Activated CD4-positive, CD25-positive, alpha-beta regulatory T cell treated with anti-CD3 and anti-CD28 coated beads, Interleukin-2, amount 50 U/mL, for 72 hours (primary cell): Measurements from ENCODE around the gene AKAP13.
"Not testable (repeated sequence)": the region's sequence is repeated elsewhere in the genome, so short reads cannot be mapped to it uniquely, and the experiment has no call there.

Experiments
- DNase-seq: peaks from one replicate; pipeline ENCODE4 v3.0.0; 2021

AKAP13 gene

DNA sequence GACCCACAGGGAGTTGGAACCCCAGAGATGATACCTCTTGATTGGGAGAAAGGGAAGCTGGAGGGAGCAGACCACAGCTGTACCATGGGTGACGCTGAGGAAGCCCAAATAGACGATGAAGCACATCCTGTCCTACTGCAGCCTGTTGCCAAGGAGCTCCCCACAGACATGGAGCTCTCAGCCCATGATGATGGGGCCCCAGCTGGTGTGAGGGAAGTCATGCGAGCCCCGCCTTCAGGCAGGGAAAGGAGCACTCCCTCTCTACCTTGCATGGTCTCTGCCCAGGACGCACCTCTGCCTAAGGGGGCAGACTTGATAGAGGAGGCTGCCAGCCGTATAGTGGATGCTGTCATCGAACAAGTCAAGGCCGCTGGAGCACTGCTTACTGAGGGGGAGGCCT, 201.1 kb downstream of the AKAP13 start:
- peak; percentile 33 for DNase-seq

- DNase-seq = peak; percentile 56
Observed at GRCh38 chr15:85582131-85583079, 202.0 kb downstream of the AKAP13 start.

- DNase-seq = no peak
Observed at GRCh38 chr15:85583442-85583841, 203.0 kb downstream of the AKAP13 start.

GRCh38 chr15:85583923-85584390, 203.6 kb downstream of the AKAP13 start:
- peak; percentile 47 for DNase-seq

GRCh38 chr15:85584872-85585271, 204.5 kb downstream of the AKAP13 start:
- DNase-seq = no peak

DNA sequence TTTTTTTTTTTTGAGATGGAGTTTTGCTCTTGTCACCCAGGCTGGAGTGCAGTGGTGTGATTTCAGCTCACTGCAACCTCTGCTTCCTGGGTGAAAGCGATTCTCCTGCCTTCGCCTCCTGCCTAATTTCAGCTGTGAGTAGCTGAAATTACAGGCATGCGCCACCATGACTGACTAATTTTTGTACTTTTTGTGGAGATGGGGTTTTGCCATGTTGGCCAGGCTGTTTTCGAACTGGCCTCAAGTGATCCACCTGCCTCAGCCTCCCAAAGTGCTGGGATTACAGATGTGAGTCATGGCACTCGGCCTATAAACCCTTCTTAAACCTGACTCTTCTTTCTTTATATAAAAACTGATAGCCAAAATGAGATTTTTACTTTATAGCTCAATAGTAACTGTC, 205.8 kb downstream of the AKAP13 start:
- DNase-seq = not testable (repeated sequence)

- DNase-seq = no peak
Observed at GRCh38 chr15:85587707-85588411, 207.5 kb downstream of the AKAP13 start.

GRCh38 chr15:85588677-85589076, 208.3 kb downstream of the AKAP13 start:
- no peak for DNase-seq

DNA sequence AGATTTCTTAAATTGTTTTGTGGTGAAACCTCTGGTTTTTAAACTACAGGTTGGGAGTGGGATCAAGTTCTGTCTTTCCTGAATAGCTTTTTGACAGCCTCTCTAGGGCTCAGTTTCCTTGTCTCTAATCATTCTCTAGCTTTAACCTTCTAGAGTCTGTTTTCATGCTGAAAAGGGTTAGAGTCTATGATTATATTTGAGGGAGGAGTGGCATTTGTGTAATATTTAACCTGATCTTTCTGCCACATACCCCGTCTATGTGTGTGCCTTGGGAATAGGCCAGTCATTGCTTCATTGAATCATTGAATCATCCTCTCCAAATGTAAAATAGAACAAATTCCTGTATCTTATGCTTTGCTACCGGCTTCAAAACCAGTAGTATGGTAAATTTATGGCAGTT, 209.4 kb downstream of the AKAP13 start:
- DNase-seq = no peak

GRCh38 chr15:85591622-85592021, 211.2 kb downstream of the AKAP13 start:
- no peak for DNase-seq

GRCh38 chr15:85592148-85592547, 211.7 kb downstream of the AKAP13 start:
- no peak for DNase-seq

- no peak for DNase-seq
Observed at GRCh38 chr15:85593809-85594445, 213.5 kb downstream of the AKAP13 start.

GRCh38 chr15:85595804-85596536, 215.6 kb downstream of the AKAP13 start:
- no peak for DNase-seq

DNA sequence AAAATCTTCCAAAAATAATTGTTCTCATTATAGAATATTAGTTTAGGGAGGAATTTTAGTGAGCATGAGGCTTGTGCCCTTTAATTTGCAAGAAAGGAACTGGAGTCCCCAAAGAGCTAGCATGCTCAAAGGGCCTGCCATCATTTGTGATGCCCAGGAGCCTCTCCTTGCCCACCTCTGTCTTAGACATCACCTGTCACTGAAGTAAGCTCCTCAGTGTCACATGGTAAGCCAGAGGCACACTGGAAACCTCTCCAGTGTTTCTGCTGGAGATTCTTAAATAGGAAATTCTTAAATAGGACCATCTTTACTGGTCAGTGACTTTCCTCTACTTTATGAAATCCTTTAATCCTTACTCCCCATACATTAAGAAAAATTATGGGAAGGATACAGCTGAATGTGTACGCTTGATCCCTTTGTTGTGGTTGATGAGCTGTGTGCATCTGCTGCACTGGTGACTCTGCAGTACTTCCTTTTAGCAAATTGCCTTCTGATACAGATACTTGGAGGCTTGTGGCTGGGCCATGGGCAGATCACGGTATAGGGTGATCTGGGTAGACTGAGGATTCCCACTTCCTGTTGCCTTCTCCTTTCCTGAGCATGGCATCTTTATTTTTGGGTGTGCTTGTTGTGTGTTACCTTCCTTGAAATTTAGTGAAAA, 216.9 kb downstream of the AKAP13 start:
- no peak for DNase-seq

- DNase-seq = no peak
Observed at GRCh38 chr15:85598219-85598618, 217.8 kb downstream of the AKAP13 start.

GRCh38 chr15:85598718-85599398, 218.5 kb downstream of the AKAP13 start:
- no peak for DNase-seq

DNA sequence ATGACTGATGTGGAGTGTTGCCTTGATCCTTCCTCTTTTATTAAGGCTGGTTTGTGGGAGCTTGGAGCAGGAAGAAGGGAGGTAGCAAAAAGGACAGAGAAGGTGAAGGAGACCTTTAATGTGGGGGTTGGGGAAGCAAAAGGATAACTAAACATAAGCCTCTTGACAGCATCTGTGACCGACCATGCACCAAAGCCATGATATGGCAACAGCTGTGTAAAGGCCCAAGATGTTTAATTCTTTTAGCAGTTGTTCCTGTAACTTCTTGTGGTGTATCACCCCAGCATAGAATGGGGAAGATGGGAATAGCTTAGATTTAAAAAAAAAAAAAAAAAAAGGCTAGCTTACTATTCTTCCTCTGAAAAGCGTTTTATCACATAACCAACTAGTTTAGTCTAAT, 219.6 kb downstream of the AKAP13 start:
- no peak for DNase-seq

GRCh38 chr15:85603160-85603559, 222.8 kb downstream of the AKAP13 start:
- DNase-seq = no peak

GRCh38 chr15:85603703-85604102, 223.3 kb downstream of the AKAP13 start:
- DNase-seq = no peak

DNA sequence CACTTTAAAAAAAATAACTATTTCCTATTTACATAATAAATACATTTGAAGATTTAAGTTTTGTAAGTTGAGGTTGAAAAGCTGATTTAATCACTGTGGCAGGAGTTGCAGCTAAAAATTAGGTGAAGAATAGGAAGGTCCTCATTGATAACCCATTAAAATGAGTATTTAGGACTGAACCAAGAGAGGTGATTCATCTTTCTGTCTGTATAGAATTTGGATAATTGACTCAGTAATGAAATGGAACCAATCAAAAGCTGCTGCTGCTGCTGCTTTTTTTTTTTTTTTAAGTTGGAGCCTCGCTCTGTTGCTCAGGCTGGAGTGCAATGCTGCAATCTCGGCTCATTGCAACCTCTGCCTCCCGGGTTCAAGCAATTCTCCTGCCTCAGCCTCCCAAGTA, 223.8 kb downstream of the AKAP13 start:
- no peak for DNase-seq

DNA sequence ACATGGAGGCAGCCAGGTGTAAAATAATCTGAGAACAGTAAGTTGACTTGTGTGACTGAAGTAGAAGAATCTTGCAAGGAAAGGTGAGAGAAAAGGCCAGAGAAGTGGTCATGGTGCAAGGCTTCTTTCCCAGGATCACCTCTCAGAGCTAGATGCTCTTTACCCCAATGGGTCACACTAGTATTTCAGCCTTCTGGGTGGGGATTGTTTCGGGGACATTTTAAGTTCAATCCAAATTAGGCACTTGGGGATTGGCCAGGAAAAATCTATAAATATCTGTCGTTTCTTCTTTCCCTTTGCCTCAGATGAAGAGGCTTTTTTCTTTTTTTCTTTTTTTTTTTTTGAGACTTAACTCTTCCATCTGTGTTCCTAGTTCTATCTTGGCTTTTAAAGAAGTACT, 226.3 kb downstream of the AKAP13 start:
- DNase-seq = no peak
